ENCODE results near the gene KRTAP6-1. TPM values are rescaled to one million over a fixed set of nuclear protein-coding genes. Genes with fewer than 3 reads are reported as not detected.

KRTAP6-1 gene
- polyA plus RNA-seq, 1 donor from 2014 or later = not detected

DNA sequence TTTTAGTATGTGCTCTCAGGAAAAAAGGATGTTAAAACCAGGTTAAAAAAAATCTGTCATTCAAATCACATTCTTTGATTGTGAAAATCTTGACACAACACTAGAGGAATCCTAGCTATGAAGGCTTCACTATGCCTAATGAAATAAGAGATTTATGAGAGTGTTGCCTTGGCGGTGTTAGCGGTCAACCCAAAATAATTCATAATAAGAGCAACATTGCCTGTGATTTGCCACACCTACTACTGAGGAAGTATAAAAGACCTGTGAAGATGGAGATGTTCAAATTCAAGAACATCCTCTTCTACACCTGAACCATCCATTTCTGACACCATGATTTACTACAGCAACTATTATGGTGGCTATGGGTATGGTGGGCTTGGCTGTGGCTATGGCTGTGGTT, 2.4 kb upstream of the KRTAP6-1 start, which contains the start of gene KRTAP20-1:
Gene KRTAP20-1, plus strand, starts transcription at position 301 of the 400 bp plus-strand sequence. Its CDS starts 30 bp downstream, at position 331.
- H3K9ac ChIP-seq (ENCODE audit: low read length) = no peak within 1 kb of the TSS
- no peaks in the 10 kb centered on the region for H3K9me2 ChIP-seq (ENCODE audit: insufficient read depth, low read length)
- no peak for TF ChIP-seq RAD21 (conservative IDR thresholded peaks at IDR 0.05)
- TF ChIP-seq MXI1 (conservative IDR thresholded peaks at IDR 0.05; ENCODE audit: poor library complexity, severe bottlenecking) = no peak
- TF ChIP-seq, protein P1, sequence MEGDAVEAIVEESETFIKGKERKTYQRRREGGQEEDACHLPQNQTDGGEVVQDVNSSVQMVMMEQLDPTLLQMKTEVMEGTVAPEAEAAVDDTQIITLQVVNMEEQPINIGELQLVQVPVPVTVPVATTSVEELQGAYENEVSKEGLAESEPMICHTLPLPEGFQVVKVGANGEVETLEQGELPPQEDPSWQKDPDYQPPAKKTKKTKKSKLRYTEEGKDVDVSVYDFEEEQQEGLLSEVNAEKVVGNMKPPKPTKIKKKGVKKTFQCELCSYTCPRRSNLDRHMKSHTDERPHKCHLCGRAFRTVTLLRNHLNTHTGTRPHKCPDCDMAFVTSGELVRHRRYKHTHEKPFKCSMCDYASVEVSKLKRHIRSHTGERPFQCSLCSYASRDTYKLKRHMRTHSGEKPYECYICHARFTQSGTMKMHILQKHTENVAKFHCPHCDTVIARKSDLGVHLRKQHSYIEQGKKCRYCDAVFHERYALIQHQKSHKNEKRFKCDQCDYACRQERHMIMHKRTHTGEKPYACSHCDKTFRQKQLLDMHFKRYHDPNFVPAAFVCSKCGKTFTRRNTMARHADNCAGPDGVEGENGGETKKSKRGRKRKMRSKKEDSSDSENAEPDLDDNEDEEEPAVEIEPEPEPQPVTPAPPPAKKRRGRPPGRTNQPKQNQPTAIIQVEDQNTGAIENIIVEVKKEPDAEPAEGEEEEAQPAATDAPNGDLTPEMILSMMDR (IDR thresholded peaks at IDR 0.05; ENCODE audit: poor library complexity, severe bottlenecking) = no peak
- no peak for TF ChIP-seq EZH2 (IDR thresholded peaks at IDR 0.05; ENCODE audit: borderline replicate concordance, insufficient read depth, low read length, poor library complexity, severe bottlenecking)
- no peak for TF ChIP-seq POLR2AphosphoS5 (IDR thresholded peaks at IDR 0.05)
- no peak for TF ChIP-seq TAF1 (IDR thresholded peaks at IDR 0.05; ENCODE audit: low read depth)
- TF ChIP-seq, protein P2, sequence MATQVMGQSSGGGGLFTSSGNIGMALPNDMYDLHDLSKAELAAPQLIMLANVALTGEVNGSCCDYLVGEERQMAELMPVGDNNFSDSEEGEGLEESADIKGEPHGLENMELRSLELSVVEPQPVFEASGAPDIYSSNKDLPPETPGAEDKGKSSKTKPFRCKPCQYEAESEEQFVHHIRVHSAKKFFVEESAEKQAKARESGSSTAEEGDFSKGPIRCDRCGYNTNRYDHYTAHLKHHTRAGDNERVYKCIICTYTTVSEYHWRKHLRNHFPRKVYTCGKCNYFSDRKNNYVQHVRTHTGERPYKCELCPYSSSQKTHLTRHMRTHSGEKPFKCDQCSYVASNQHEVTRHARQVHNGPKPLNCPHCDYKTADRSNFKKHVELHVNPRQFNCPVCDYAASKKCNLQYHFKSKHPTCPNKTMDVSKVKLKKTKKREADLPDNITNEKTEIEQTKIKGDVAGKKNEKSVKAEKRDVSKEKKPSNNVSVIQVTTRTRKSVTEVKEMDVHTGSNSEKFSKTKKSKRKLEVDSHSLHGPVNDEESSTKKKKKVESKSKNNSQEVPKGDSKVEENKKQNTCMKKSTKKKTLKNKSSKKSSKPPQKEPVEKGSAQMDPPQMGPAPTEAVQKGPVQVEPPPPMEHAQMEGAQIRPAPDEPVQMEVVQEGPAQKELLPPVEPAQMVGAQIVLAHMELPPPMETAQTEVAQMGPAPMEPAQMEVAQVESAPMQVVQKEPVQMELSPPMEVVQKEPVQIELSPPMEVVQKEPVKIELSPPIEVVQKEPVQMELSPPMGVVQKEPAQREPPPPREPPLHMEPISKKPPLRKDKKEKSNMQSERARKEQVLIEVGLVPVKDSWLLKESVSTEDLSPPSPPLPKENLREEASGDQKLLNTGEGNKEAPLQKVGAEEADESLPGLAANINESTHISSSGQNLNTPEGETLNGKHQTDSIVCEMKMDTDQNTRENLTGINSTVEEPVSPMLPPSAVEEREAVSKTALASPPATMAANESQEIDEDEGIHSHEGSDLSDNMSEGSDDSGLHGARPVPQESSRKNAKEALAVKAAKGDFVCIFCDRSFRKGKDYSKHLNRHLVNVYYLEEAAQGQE (IDR thresholded peaks at IDR 0.05; ENCODE audit: borderline replicate concordance) = no peak
- H3K36me3 ChIP-seq (ENCODE audit: insufficient read depth, low read length) = no peaks in the 10 kb centered on the region
- H3K79me2 ChIP-seq (replicated peaks; ENCODE audit: insufficient read depth, low read length) = no peaks in the 10 kb centered on the region
- H3K4me3 ChIP-seq (ENCODE audit: low read length) = no peak within 1 kb of the TSS
- H3K9me3 ChIP-seq (ENCODE audit: low read length) = no peaks in the 10 kb centered on the region
- H3F3A ChIP-seq (ENCODE audit: insufficient read depth, low read length, poor library complexity, severe bottlenecking) = no peaks in the 10 kb centered on the region
- no peak within 1 kb of the TSS for H3K27ac ChIP-seq (ENCODE audit: low read length)
- H3K27me3 ChIP-seq (ENCODE audit: insufficient read depth, low read depth, low read length) = no peaks in the 10 kb centered on the region
- no peak within 1 kb of the TSS for H2AFZ ChIP-seq (ENCODE audit: low read depth, low read length)
- H4K20me1 ChIP-seq (ENCODE audit: insufficient read depth) = no peaks in the 10 kb centered on the region
- H3K4me2 ChIP-seq (ENCODE audit: low read length) = no peak within 1 kb of the TSS

DNA sequence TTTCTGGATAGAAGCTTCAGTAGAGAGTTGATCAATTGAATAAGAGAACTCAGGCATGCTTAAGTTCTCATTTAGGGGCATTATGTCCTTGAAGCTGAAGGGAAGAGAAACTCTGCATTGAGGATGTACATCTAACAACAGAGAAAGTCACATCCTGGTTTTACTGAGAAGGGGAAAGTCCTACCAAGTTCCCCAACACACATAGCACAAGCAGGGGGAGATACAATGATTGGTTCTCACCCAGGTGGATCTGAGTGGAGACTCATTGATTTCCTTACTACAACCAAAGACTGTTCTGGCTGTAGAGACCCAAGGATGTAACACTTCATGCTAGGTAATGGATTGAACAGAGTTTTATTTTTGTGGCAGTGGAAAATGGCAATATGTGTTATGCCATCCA, 1.5 kb upstream of the KRTAP6-1 start:
- Histone ChIP-seq H3K36me3 (ENCODE audit: insufficient read depth, low read length) (no peaks in the 10 kb centered on the region), H3K27ac (ENCODE audit: low read length) (no peak overlapping the region), H3K4me2 (ENCODE audit: low read length) (no peak overlapping the region), H3K4me3 (ENCODE audit: low read length) (no peak overlapping the region), H4K20me1 (ENCODE audit: insufficient read depth) (no peaks in the 10 kb centered on the region), H3K9me3 (ENCODE audit: low read length) (no peaks in the 10 kb centered on the region), H3K27me3 (ENCODE audit: insufficient read depth, low read depth, low read length) (no peaks in the 10 kb centered on the region), H3F3A (ENCODE audit: insufficient read depth, low read length, poor library complexity, severe bottlenecking) (no peaks in the 10 kb centered on the region), H3K9ac (ENCODE audit: low read length) (no peak overlapping the region), H3K9me2 (ENCODE audit: insufficient read depth, low read length) (no peaks in the 10 kb centered on the region), H2AFZ (ENCODE audit: low read depth, low read length) (no peak overlapping the region), H3K79me2 (replicated peaks; ENCODE audit: insufficient read depth, low read length) (no peaks in the 10 kb centered on the region)
- no peak for TF ChIP-seq EP300 (conservative IDR thresholded peaks at IDR 0.05; ENCODE audit: poor library complexity, severe bottlenecking)
- TF ChIP-seq, protein P1 (IDR thresholded peaks at IDR 0.05; ENCODE audit: poor library complexity, severe bottlenecking) = no peak
- no peak for TF ChIP-seq MXI1 (conservative IDR thresholded peaks at IDR 0.05; ENCODE audit: poor library complexity, severe bottlenecking)
- no peak for TF ChIP-seq RAD21 (conservative IDR thresholded peaks at IDR 0.05)
- no peak for TF ChIP-seq SMC3 (conservative IDR thresholded peaks at IDR 0.05; ENCODE audit: poor library complexity)
- no peak for TF ChIP-seq EZH2 (IDR thresholded peaks at IDR 0.05; ENCODE audit: borderline replicate concordance, insufficient read depth, low read length, poor library complexity, severe bottlenecking)
- no peak for TF ChIP-seq TAF1 (IDR thresholded peaks at IDR 0.05; ENCODE audit: low read depth)
- TF ChIP-seq, protein P2 (IDR thresholded peaks at IDR 0.05; ENCODE audit: borderline replicate concordance) = no peak
- no peak for TF ChIP-seq POLR2AphosphoS5 (IDR thresholded peaks at IDR 0.05)

All from neural cell (in vitro differentiated cells).